Prostate gland (tissue), 2 donors: ENCODE measurements around the gene RDH13. TPM values are rescaled to one million over a fixed set of nuclear protein-coding genes. Genes with fewer than 3 reads are reported as not detected.
"Not testable (repeated sequence)": the region's sequence is repeated elsewhere in the genome, so short reads cannot be mapped to it uniquely, and the experiment has no call there.

ENCODE experiments used
- DNase-seq: peaks from one replicate; pipeline ENCODE4 v3.0.0-alpha.2; 2019; ENCODE audit warnings: low spot score
- H3K27ac ChIP-seq, 2 donors: fragments of 200-600 bp; sonication (generic); 2 replicates each; pipeline ENCODE4 v1.5.1; 2017 to 2019
- H3K27me3 ChIP-seq: fragments of 200-600 bp; sonication (generic); replicated peaks from 2 replicates; pipeline ENCODE4 v1.5.1; 2019; ENCODE audit not compliant: insufficient read depth
- H3K36me3 ChIP-seq, 2 donors: fragments of 200-600 bp; sonication (generic); 1 replicate in 1 of 2; 2 replicates in 1 of 2; pipeline versions ENCODE4 v1.5.1 to v1.8.1; 2017 to 2019
- H3K4me1 ChIP-seq: fragments of 200-600 bp; sonication (generic); replicated peaks from 2 replicates; pipeline ENCODE4 v1.5.1; 2019
- H3K4me3 ChIP-seq, 2 donors: fragments of 200-600 bp; sonication (generic); 2 replicates each; pipeline ENCODE4 v1.5.1; 2017 to 2019
- H3K9me3 ChIP-seq: fragments of 200-600 bp; sonication (generic); 2 replicates; pipeline ENCODE4 v1.5.1; 2017
- POLR2A ChIP-seq: fragments of 450-650 bp; IDR thresholded peaks from one replicate; pipeline ENCODE4 v1.6.1; 2016; ENCODE audit warnings: antibody characterized with exemption, mild to moderate bottlenecking
- POLR2AphosphoS5 ChIP-seq: sonication (generic); formaldehyde crosslinking; IDR thresholded peaks from one replicate; pipeline ENCODE4 v1.6.1; 2017; ENCODE audit warnings: antibody characterized with exemption
- WGBS: methylation state at CpG from one replicate; pipeline ENCODE4 v1.1.5; 2018; 5-methylcytosine and 5-hydroxymethylcytosine counted together
- intact Hi-C: fragments of 100-400 bp; cut with DNase I; formaldehyde crosslinking; loops from one replicate; pipeline ENCODE4 v1.14.2; 2022
- total RNA-seq, 2 donors: library from RNA; depleted of rRNA; stranded (reverse); fragments of >200 nt; gene quantifications; one replicate each; pipeline ENCODE4 v1.1.0, GENCODE V29; 2016
- TF ChIP-seq, protein P1 (sequence below), 4 experiments: fragments of 200-600 bp in 2 of 4; fragments of 450-650 bp in 2 of 4; sonication (generic) in 2 of 4; IDR thresholded peaks; 1 replicate in 3 of 4; 2 replicates in 1 of 4; pipeline ENCODE4 v1.5.1; 2016 to 2019; ENCODE audit warnings: antibody characterized with exemption in 4 of 4, mild to moderate bottlenecking in 2 of 4, moderate library complexity in 2 of 4

The RDH13 gene
- total RNA-seq, 2 donors from 2014 or later: 29.8 to 32.8 TPM

- intact Hi-C loops: no loop called here
- no peaks in the 10 kb centered on the region for H3K4me1 ChIP-seq
- DNase-seq: no peak
- no peaks in the 10 kb centered on the region for H3K9me3 ChIP-seq
- no peaks in the 10 kb centered on the region for H3K27me3 ChIP-seq
- TF ChIP-seq, protein P1, sequence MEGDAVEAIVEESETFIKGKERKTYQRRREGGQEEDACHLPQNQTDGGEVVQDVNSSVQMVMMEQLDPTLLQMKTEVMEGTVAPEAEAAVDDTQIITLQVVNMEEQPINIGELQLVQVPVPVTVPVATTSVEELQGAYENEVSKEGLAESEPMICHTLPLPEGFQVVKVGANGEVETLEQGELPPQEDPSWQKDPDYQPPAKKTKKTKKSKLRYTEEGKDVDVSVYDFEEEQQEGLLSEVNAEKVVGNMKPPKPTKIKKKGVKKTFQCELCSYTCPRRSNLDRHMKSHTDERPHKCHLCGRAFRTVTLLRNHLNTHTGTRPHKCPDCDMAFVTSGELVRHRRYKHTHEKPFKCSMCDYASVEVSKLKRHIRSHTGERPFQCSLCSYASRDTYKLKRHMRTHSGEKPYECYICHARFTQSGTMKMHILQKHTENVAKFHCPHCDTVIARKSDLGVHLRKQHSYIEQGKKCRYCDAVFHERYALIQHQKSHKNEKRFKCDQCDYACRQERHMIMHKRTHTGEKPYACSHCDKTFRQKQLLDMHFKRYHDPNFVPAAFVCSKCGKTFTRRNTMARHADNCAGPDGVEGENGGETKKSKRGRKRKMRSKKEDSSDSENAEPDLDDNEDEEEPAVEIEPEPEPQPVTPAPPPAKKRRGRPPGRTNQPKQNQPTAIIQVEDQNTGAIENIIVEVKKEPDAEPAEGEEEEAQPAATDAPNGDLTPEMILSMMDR (IDR thresholded peaks at IDR 0.05): no peak
- TF ChIP-seq POLR2AphosphoS5 (no peak), POLR2A (no peak)
- no peak overlapping the region for H3K4me3 ChIP-seq
- 71% methylated on average over 22 of the region's 22 CpGs for WGBS
- H3K36me3 ChIP-seq: no peaks in the 10 kb centered on the region
- no peak overlapping the region for H3K27ac ChIP-seq
Observed at GRCh38 chr19:55032170-55032800, 30.7 kb downstream of the RDH13 start.

DNA sequence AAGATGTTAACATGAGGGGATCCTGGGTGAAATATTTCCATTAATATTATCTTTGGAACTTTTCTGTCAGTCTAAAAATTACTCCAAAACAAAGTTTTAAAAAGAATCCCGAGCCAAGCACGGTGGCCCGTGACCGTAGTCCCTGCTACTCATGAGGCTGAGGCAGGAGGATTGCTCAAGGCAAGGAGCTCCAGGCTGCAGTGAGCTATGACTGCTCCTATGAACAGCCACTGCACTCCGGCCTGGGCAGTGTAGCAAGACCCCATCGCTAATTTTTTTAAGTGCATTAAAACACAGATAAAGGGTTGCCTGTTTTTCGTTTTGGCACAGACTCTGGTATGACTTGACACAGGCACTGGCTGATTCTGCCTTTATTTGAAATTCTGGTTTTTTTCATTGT lies 31.8 kb downstream of the RDH13 start:
- 90% methylated on average over 7 of the region's 7 CpGs for WGBS
- H3K4me1 ChIP-seq: no peaks in the 10 kb centered on the region
- no peaks in the 10 kb centered on the region for H3K27me3 ChIP-seq
- H3K9me3 ChIP-seq: no peaks in the 10 kb centered on the region
- no peak overlapping the region for H3K4me3 ChIP-seq
- TF ChIP-seq, protein P1 (IDR thresholded peaks at IDR 0.05): no peak
- TF ChIP-seq POLR2A: no peak
- no peak for TF ChIP-seq POLR2AphosphoS5
- intact Hi-C loops: no loop called here
- H3K27ac ChIP-seq: no peak overlapping the region
- no peak for DNase-seq
- no peaks in the 10 kb centered on the region for H3K36me3 ChIP-seq

- H3K36me3 ChIP-seq: no peaks in the 10 kb centered on the region
- intact Hi-C loops: no loop called here
- WGBS: 76% methylated on average over 7 of the region's 7 CpGs
- no peak for DNase-seq
- no peaks in the 10 kb centered on the region for H3K9me3 ChIP-seq
- H3K27ac ChIP-seq: no peak overlapping the region
- H3K4me1 ChIP-seq: no peaks in the 10 kb centered on the region
- no peak for TF ChIP-seq POLR2AphosphoS5
- TF ChIP-seq, protein P1 (IDR thresholded peaks at IDR 0.05): no peak
- no peak for TF ChIP-seq POLR2A
- H3K27me3 ChIP-seq: no peaks in the 10 kb centered on the region
- H3K4me3 ChIP-seq: no peak overlapping the region
Observed at GRCh38 chr19:55028757-55029156, 34.2 kb downstream of the RDH13 start.

DNA sequence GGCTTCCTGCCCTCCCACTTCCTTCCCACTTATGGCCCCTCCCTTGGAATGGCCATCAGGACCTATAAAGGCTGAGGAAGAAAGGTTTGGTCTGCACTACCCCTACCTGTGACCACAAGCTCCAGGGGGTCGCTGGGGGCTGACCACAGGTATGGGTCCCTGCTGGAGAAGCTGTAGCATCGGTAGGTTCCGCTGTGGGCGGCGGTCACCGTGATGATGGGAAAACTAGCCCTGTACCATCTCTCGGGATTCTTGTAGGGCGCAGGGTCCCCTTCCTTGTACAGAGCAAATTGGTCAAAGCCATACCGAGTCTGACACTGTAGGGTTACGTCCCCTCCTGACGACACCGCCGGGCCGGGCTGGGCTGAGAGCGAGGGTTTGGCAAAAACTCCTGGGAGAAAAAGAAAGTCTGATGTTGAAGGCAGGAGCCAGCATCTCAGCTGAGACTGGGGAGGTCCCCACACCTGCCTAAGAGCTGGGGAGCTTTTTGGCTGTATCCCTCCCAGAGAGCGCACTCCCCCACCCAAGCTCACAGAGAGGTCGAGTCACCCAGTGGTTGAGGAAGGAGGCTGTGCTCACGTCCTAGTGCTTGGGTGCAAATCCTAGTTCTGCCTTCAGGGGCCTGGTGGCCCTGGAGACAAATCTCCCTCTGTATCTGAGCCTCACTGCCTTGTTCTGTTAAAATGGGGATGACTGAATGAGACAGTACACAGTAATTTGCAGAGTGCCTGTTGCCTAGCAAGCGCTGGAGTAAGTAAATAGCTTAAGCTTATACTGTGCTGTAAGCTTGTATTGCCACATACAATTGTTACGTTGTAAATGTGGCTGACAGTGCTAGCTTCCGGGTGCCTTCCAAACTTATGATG lies 35.2 kb downstream of the RDH13 start:
- no peak overlapping the region for H3K27ac ChIP-seq
- H3K36me3 ChIP-seq: no peaks in the 10 kb centered on the region
- 71% methylated on average over 21 of the region's 21 CpGs for WGBS
- DNase-seq: no peak
- H3K9me3 ChIP-seq: no peaks in the 10 kb centered on the region
- no peak for TF ChIP-seq POLR2A
- TF ChIP-seq POLR2AphosphoS5: peak; percentile 26
- no peak overlapping the region for H3K4me3 ChIP-seq
- intact Hi-C loops: no loop called here
- H3K27me3 ChIP-seq: no peaks in the 10 kb centered on the region
- H3K4me1 ChIP-seq: no peaks in the 10 kb centered on the region

DNA sequence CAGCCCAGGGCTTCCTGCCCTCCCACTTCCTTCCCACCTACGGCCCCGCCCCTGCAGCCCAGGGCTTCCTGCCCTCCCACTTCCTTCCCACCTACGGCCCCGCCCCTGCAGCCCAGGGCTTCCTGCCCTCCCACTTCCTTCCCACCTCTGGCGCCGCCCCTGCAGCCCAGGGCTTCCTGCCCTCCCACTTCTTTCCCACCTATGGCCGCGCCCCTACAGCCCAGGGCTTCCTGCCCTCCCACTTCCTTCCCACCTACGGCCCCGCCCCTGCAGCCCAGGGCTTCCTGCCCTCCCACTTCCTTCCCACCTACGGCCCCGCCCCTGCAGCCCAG lies 35.8 kb downstream of the RDH13 start:
- whole genome bisulfite sequencing: 100% methylated on average over 2 of the region's 12 CpGs
- H3K4me3 ChIP-seq, DNase-seq, H3K27ac ChIP-seq, H3K4me1 ChIP-seq, H3K36me3 ChIP-seq, H3K27me3 ChIP-seq, intact Hi-C loops, H3K9me3 ChIP-seq: not testable (repeated sequence)

- Histone ChIP-seq H3K36me3 (no peaks in the 10 kb centered on the region), H3K9me3 (no peaks in the 10 kb centered on the region), H3K4me3 (no peak overlapping the region), H3K27me3 (no peaks in the 10 kb centered on the region), H3K27ac (no peak overlapping the region), H3K4me1 (no peaks in the 10 kb centered on the region)
- no peak for DNase-seq
- WGBS: 71% methylated on average over 11 of the region's 11 CpGs
- intact Hi-C loops: no loop called here
- TF ChIP-seq, protein P1 (IDR thresholded peaks at IDR 0.05): no peak
- TF ChIP-seq POLR2A (no peak), POLR2AphosphoS5 (no peak)
Observed at GRCh38 chr19:55024111-55024510, 38.8 kb downstream of the RDH13 start.

- H3K9me3 ChIP-seq, H3K4me1 ChIP-seq, H3K27ac ChIP-seq, H3K4me3 ChIP-seq, H3K27me3 ChIP-seq, DNase-seq, intact Hi-C loops, H3K36me3 ChIP-seq: not testable (repeated sequence)
Observed at GRCh38 chr19:55020351-55020750, 42.6 kb downstream of the RDH13 start.
